ENCODE data around the gene COL12A1.

COL12A1 gene

DNA sequence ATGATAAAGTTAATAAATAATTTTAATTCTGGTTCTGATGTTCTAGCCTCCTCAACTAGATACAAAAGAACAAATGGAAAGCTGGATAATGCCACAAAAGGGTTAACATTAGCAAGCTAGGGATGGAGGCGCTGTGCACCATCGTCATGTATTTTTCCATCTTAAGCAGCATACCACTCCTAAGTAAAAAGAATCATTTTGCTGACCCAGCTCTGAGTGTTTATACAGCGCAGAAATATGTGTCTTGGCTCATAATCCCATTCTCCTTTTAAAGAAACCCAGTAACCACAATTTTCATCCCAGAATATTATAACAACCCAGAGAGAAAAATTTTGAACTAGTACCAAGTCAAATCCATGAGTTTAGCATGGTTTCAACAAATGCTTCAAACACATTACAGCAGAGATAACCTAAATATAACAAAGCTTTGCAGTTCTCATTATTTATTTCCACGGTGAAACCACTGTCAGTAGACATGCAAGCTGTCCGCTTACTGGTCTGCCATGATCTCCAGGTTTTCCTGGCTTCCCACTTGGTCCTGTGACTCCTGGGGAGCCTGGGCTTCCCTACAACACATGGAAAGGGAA lies 111.1 kb downstream of the COL12A1 start:
- DNase-seq: no peak

DNA sequence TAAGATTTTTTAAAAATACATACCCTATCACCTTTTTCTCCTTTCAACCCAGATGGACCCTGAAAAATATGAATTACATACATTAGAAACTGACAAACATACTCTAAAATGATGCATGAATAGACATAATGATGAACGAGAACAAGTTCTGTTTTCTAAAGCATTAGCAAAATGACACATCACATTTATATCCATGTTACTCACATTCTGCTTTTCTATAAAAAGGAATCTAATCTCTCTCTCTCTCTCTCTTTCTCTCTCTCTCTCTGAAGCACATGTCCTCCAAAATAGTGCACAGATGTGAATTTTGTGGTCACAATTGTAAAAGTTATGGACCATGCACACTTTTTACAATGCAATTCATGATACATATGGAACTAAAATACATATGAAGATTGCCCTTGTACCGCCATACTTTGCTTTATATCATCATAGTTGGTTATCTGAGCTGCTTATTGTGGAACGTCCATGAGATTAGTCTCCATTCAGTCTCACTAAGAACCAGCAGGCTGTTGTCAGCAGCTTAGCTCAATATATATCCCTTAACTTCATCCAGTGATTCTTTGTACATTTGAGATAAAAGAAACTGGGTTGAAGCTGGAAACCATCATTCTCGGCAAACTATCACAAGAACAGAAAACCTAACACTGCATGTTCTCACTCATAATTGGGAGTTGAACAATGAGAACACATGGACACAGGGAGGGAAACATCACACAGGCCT lies 114.2 kb downstream of the COL12A1 start:
- DNase-seq: no peak

DNA sequence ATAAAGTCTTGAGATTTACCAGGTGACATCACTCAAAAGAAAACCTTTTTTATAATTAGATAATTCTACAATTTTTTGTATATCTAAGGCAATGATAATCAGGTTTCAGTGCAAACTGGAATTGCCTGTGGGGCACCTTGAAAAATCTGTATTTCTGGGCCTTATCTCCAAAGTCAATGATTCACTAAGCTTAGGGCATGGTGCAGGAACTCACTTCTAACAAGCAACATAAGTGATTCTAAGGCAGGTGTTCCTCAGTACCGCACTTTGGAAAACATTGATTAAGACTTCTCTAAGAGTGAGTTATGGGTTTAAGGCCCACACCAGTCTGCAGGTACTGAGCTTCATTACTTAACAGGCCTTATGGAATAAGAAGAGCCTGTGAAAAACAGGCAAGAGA lies 115.3 kb downstream of the COL12A1 start:
- DNase-seq: no peak

DNA sequence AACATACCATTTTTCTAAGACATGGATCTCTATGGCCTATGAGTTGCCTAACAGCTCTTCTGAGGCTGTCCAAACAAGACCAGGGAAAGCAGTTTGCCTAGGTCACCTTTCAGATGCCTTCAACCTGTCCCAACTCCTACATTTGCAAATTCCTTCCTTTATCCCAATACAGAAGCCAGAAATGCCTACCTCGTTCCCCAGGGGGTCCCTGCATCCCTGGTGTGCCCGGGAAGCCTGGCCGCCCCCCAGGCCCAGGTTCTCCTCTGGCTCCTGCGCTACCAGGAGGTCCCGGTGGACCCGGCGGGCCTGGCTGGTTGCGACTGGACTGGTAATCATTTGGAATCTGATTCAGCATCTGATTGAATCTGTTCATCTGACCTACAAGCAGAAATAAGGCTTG lies 115.9 kb downstream of the COL12A1 start:
- no peak for DNase-seq

DNA sequence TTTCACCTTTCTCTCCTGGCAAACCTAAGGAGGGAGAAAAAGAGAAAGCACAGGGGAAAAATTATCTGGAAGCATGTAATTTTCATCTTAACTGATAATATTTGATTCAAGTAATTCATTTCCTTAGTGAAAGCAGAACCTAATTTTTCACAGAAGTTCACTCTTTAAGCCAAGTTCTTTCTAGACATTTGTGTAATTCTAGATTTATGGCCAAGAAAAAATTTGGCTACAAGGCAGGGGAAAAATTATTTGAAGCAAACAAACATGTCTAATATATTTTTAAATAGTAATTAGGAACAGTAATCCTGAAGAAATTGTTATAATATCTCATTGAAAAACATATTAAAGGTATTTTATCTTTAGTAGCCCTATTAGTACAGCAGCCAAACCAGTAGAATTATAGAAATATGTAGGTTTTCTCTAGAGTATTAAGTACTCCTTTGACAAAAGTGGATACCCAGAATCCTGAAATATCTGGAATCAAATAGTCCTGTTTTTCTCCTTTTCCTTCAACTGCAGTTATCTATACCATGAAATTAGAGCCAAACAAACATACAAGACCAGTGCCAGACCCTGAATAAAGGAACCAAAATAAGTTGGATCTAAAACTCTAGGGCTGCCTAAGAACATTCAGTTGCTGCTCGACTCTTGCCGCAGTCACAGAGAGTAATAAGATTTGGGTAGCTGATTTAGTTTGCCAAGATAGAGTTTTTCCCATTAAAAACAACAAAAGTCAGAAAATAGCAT lies 116.5 kb downstream of the COL12A1 start:
- DNase-seq: no peak

DNA sequence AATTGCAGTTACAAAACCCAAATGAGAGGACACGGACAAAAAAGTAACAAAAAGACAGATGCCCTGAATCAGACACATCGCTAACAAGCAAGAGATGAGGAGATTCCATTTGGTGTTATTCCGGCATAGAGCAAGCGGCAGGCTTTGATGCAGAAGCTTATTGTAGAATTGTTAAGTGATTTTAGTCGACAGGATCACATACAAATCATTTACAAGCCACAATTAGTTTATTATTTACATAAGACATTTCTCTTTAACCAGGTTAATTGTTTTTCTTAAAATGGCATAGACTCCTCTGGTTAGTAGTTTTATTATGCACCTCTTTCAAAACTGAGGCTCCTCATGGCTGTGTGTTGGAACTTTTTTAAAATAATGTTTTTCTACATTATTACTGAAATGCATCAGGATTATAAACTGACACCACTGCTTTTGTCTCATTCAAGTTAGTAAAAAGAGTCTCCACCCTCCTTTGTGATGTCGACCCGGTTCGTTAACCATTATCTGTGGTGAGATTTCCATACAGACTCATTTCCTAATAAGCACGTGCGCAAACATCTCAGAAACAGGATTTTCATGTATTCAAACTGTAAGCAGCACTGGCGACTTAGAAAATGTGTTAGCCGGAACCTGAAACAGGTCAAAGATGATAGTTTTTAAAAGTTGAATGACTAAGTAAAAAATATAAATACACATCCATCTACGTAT lies 119.8 kb downstream of the COL12A1 start:
- no peak for DNase-seq

DNA sequence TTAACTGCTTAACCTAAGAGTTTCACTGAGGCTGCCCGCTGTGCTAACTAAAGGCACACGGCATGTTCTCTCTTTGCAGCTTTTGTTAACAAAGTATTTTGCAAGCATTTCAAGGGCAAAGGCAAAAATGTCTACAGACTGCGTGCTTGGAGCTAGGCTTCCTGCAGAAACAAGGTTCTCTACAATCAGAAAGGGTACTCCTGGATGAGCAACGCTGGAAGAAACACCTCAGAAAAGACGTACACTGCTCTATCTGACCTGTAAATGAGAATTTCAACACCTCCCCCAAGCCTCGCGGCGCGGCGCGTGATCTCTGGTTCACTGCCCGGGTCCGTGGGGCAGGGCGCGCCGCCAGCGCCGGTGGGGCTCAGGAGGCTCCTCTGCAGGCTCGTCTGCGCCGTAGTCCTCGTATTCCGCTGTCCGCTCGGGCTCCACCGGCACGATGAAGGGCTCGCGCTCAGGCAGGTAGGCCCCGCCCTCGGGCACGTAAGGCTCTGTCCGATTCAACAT lies 120.9 kb downstream of the COL12A1 start:
- no peak for DNase-seq

DNA sequence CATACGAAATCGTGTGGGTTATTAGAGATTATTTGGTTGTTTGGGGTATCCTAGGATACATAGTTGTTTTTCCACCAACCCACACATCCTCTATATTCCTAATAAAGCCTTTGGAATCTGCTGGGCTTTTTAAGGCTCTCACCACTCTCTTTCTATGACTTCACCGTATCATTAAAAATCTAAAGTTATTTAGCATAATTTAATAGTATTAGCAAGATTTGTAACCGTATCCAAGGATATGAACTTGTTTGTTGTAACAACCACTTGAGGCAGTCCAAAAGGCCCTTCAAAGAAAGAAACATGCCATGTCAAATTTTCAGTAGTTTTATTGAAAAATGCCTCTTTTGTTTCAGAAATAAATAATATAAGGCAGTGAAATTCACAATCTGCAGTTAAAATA lies 121.8 kb downstream of the COL12A1 start:
- no peak for DNase-seq

DNA sequence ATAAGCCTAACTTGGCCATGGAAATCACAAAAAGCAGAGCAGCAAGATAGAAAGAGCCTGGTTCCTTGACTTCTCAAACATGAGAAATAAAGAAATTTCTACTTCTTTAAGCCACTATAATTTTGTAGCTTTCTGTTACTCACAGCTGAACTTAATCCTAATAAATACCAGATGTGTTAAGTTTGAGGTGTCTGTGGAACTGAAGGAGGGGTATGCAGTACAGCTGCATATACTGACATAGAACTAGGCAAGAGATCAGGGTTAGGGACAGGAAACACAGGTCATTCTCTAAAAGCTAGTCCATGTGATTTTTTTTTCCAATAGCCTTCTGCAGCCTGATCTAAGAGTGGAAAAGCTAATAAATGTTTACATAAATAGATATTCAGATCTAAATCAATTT lies 123.9 kb downstream of the COL12A1 start:
- DNase-seq: no peak

DNA sequence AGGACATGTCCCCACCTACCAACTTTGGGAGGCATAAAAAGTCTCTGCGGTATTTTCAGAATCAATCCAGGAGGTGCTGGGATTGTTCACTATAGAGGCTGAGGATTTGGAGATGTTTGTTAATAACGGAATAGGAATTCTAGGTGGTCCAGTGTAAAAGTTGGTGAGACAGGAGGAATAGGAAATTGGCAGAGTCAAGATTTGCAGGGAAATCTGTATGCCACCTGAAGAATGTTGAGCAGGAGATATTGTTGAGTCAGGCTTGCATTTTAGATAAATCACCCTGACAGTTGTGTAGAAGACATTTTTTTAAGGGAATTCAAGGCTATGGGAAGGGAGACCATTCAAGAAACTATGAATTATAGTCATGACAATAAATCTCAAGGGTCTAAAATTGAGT lies 124.8 kb downstream of the COL12A1 start:
- DNase-seq: no peak

DNA sequence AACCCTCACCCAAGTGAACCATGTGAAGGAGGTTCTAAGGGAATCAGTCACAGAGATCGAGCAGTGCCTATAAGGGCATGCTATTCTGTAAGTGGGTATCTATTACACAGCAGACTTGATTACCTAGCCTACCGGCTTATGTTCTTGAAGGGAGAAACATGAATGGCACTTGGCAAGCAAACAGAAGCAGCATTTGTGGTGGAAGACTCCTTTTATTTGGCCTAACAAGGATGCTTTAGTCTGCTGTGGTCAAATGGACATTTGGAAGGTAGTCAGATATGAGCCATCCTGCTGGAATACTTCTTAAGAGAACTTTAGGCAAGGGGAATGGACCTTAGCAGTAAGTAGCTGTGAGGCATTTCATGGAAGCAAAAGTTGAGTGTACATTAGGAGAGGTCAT lies 126.3 kb downstream of the COL12A1 start:
- DNase-seq: no peak

DNA sequence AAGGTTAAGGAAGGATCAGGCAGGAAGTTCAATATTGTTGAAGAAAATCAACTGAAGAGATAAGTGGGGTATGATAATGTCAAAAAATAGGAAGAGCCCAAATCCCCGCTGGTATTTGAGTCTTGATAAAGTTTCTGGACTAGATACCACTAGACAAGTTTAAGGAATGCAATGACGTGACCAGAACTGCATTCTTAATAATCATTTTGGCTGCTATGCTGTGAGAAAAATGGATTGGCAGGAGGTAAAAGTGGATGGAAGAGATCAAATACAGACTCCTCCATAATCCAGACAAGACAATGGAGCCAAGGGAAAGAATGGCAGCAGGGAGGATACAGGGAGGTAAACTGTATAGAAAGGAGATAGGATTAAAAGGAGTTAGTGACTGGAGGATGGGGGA lies 128.2 kb downstream of the COL12A1 start:
- DNase-seq: no peak

DNA sequence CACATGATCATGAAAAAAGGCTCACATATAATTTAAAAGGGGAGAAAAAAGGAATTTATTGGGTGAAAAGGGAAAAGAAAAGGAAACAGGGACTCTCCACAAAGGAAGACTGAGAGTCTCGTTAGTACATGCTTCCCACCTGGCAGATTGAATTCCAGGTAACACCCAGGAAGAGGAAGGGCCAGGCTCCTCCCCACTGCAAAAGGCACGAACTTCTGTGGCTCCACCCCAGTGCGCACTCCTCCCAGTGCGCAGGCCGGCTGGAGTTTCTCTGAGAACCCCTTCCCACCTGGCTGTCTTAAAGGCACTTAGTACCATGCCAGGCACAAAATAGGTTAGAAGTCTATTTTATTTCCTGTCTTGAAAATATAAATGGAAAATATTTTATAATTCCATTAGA lies 129.8 kb downstream of the COL12A1 start:
- DNase-seq: no peak

DNA sequence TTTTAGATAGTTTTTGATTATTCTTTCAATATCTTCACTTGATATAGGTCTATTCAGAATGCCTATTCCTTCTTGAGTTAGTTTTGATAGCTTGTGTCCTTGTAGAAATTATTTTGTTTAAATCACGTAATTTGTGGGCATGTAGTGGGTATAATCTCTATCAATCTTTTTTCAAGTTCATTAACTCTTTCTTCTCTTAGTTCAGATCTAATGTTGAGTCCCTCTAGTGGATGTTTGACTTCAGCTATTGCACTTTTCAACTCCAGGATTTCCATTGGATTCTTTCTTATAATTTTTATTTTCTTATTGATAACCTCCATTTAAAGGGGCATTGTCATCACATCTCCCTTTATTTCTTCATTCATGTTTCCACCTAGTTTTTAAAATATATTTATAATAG lies 135.6 kb downstream of the COL12A1 start:
- DNase-seq: no peak

DNA sequence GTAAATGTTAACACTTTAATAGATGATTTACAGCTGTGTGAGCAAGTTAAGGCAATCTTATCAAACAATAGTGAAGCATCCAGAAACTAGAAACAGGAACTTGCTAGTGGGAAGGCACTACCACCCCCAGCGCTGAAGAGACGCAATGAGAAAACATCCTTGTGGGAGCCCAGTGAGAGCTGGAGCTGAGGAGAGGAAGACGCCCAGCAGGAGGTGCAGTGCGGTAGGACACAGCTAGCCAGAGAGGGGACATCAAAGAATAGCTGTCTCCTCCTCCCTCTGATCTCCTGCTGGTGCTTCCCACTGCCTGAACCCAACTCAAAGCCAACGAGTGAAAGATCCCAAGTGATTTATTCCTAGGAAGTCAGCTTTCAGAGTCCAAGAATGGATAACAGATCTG lies 140.3 kb downstream of the COL12A1 start:
- no peak for DNase-seq

DNA sequence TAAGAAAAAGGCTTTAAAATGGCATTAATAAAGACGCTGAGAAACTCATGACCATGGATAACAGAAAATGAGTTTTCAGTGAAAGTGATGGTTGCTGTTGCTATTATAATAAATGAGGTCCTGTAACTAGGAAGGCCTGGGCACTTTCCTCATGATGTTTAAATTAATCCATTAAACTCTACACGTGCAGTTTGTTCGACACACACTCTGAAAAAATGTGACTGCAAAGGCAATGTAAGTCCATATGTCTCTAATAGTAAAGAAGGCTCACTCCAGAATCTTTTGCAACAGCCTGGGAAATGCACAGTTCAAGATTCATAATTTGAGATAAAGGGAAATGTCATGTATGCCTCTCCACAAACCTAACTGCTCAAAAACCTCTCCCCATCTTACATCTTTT lies 153.4 kb downstream of the COL12A1 start:
- no peak for DNase-seq

DNA sequence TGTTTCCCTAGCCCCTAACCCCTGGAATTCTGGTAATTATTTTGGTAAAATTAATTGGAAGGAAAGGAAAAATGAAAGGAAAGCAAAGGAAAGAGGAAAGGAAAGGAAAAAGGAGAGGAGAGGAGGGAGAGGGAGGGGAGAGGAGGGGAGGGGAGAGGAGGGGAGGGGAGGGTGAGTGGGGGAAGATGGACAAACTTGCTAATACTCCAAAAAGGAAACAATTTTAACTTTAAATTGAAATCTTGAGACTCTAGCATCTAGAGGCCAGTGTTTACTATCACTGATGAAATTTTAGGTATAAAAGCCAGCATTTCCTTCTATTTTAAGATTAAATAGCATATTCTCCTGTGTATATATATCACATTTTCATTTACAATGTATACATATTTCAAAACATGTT lies 156.5 kb downstream of the COL12A1 start:
- DNase-seq: no peak

DNA sequence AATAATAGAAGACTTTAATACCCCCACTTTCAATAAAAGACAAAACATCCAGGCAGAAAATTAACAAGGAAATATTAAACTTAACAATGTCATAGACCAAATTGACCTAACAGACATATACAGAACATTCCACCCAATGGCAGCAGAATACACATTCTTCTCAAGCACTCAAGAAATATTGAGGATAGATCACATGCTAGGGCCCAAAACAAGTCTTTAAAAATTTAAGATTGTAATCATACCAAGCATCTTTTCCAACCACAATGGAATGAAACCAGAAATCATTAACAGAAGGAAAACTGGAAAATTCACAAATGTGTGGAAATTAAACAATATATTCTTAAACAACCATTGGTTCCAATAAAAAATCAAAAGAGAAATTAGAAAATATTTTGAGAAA lies 161.0 kb downstream of the COL12A1 start:
- DNase-seq: no peak

DNA sequence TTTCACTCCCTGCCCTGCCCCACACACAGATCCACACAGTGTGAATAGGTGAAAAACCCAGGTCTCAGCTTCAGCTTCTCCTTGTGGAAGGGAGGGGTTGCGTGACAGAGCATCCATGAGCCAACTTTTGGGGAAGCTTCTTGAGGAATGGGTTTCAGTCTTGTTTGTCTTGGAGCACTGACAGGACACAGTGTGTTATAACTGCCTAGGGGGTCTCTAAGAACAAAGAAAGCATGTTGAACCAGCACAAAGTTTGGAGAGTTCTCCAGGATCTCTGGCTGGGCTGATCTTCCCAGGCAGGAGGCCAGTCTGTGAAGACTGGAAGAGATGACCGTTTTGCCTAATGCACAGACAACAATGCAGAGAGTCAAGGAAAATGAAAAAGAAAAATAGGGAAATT lies 164.5 kb downstream of the COL12A1 start:
- no peak for DNase-seq
